Psoas muscle (tissue), 8 donors: ENCODE measurements around the gene PDIA6. TPM values are rescaled to one million over a fixed set of nuclear protein-coding genes. Genes with fewer than 3 reads are reported as not detected.

Experiments used
- ATAC-seq, 4 donors: fragments of 200-7000 bp; cut with Tn5 transposase; one replicate each; pipeline ENCODE4 v1.9.1; 2020; ENCODE audit warnings: moderate library complexity in 3 of 4, mild to moderate bottlenecking in 2 of 4
- DNase-seq, 2 donors: peaks; one replicate each; pipeline ENCODE4 v3.0.0-alpha.2; 2020
- H3K27ac ChIP-seq: fragments of 200-600 bp; one replicate; pipeline ENCODE4 v1.8.0; 2022
- H3K27me3 ChIP-seq, 3 donors: fragments of 200-600 bp in 1 of 3; one replicate each; pipeline versions ENCODE4 v1.6.1 to v1.8.0; 2013 to 2022; ENCODE audit warnings: low read length in 2 of 3, mild to moderate bottlenecking in 2 of 3, moderate library complexity in 1 of 3; ENCODE audit not compliant: insufficient read depth in 3 of 3
- H3K36me3 ChIP-seq, 2 donors: fragments of 200-600 bp in 1 of 2; one replicate each; pipeline versions ENCODE4 v1.6.1 to v1.8.0; 2013 to 2022; ENCODE audit warnings: low read depth in 1 of 2, mild to moderate bottlenecking in 1 of 2, moderate library complexity in 1 of 2; ENCODE audit not compliant: insufficient read depth in 1 of 2
- H3K4me1 ChIP-seq: fragments of 200-600 bp; one replicate; pipeline ENCODE4 v1.8.0; 2022
- H3K4me3 ChIP-seq: fragments of 200-600 bp; one replicate; pipeline ENCODE4 v1.8.0; 2022; ENCODE audit warnings: mild to moderate bottlenecking
- H3K9me3 ChIP-seq: fragments of 200-600 bp; one replicate; pipeline ENCODE4 v1.8.0; 2022
- CTCF ChIP-seq: fragments of 200-600 bp; IDR thresholded peaks from one replicate; pipeline ENCODE4 v1.8.0; 2022; ENCODE audit warnings: antibody characterized with exemption
- WGBS, 3 donors: extraction: QIAGEN DNeasy Blood & Tissue Kit; methylation state at CpG; one replicate each; pipeline versions ENCODE4 v1.1.6 to v1.1.7; 2013; 5-methylcytosine and 5-hydroxymethylcytosine counted together
- intact Hi-C, 2 donors: fragments of 100-400 bp; cut with DNase I; formaldehyde crosslinking; loops; one replicate each; pipeline versions ENCODE4 v1.11.0 to v1.14.2; 2022
- polyA plus RNA-seq, 3 donors: library from polyadenylated mRNA; stranded (reverse); fragments of 200-250 nt; gene quantifications; one replicate each; pipeline ENCODE4 v1.2.3, GENCODE V29; 2013
- total RNA-seq, 4 donors: library from RNA; stranded (reverse); fragmentation: NEBNext Ultra II Directional in 2 of 4; extraction: Animal tissue kit (Norgen Biotek cat#: 25700) in 2 of 4; gene quantifications; one replicate each; pipeline versions ENCODE4 v1.2.1 to v1.2.4, GENCODE V29; 2021 to 2023
- donor health status: healthy with polysubstance abuse.
- donor health status: DM: no; HTN: no; CAD: no; lungs with moderate emphysema.
- donor health status: Bipolar disorder and iron deficiency.
- donor health status: healthy.
- donor health status: DM: yes; HTN: yes; CAD: no.
- donor health status: DM: no; HTN: no; CAD: no.
- donor health status: DM: no; HTN: no; CAD: no.
- donor health status: DM: yes; HTN: yes; CAD: no.

The PDIA6 gene
- total and polyA plus RNA-seq, 7 donors = 40.1 to 139 (median 56.7) TPM

DNA sequence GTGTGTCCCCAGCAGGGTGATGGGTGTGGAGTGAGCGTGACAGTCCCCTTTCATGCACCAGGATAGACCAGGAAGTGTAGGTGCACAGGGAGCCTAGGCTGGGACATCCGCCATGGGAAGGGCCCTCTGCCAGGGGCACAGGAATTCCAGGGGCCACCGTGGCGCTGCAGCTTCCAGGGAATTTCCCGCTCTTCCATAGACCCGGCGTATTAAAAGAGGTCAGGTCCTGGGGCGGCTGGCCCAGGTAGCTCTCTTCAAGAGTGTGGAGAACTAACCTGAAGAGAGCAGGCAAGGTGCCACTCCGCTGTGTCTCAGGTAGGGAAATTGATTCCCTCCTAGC lies 49.2 kb downstream of the PDIA6 start:
- DNase-seq = no peak
- WGBS, 3 donors = 72 to 79% (median 74%) methylated on average over 9 of the region's 9 CpGs
- Histone ChIP-seq H3K36me3 (no peaks in the 10 kb centered on the region), H3K27me3 (no peaks in the 10 kb centered on the region), H3K4me3 (no peak overlapping the region), H3K9me3 (no peaks in the 10 kb centered on the region), H3K27ac (no peak overlapping the region), H3K4me1 (no peaks in the 10 kb centered on the region)
- ATAC-seq = no peak
- TF ChIP-seq CTCF = no peak
- intact Hi-C loops = no loop called here

- peak in 1 of 4 donors; percentile 18 for ATAC-seq
- DNase-seq = no peak
- Histone ChIP-seq H3K4me1 (no peaks in the 10 kb centered on the region), H3K36me3 (no peaks in the 10 kb centered on the region), H3K27ac (no peak overlapping the region), H3K4me3 (no peak overlapping the region), H3K27me3 (no peaks in the 10 kb centered on the region), H3K9me3 (no peaks in the 10 kb centered on the region)
- TF ChIP-seq CTCF = no peak
- intact Hi-C loops = no loop called here
- 47 to 63% (median 53%) methylated on average over 25 of the region's 25 CpGs for WGBS, 3 donors
Observed at GRCh38 chr2:10762651-10763460, 49.7 kb downstream of the PDIA6 start.

DNA sequence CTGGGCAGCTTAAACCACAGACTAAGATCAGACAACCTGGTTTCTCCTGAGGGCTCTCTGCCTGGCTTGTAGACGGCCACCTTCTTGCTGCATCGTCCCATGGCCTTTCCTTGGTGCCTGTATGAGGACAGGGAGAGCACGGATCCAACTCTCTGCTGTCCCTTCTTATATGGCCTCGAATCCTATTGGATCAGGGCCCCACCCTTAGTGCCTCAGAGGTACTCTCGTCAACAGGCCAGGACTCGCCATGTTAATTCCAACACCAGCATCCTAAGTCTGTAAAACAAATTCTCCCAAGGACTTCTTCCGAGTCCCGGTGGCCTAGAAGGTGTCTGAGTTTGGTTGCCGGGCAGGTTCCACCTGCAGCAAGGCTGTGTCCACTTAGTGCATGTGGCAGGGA lies 51.0 kb downstream of the PDIA6 start:
- H3K4me3 ChIP-seq = no peak overlapping the region
- DNase-seq (no peak), ATAC-seq (no peak)
- TF ChIP-seq CTCF = no peak
- H3K27me3 ChIP-seq = no peaks in the 10 kb centered on the region
- WGBS, 3 donors = 85 to 91% (median 89%) methylated on average over 9 of the region's 9 CpGs
- H3K9me3 ChIP-seq = no peaks in the 10 kb centered on the region
- H3K4me1 ChIP-seq = no peaks in the 10 kb centered on the region
- no peak overlapping the region for H3K27ac ChIP-seq
- no peaks in the 10 kb centered on the region for H3K36me3 ChIP-seq
- intact Hi-C loops = no loop called here

GRCh38 chr2:10760794-10761504 lies 51.6 kb downstream of the PDIA6 start:
- 85 to 89% (median 87%) methylated on average over 13 of the region's 13 CpGs for WGBS, 3 donors
- ATAC-seq (peak in 1 of 4 donors; percentile 16), DNase-seq (no peak)
- Histone ChIP-seq H3K36me3 (no peaks in the 10 kb centered on the region), H3K9me3 (no peaks in the 10 kb centered on the region), H3K27ac (no peak overlapping the region), H3K4me3 (no peak overlapping the region), H3K27me3 (no peaks in the 10 kb centered on the region), H3K4me1 (no peaks in the 10 kb centered on the region)
- no peak for TF ChIP-seq CTCF
- intact Hi-C loops = no loop called here
